ENCODE results near the gene DDAH1.

DNA sequence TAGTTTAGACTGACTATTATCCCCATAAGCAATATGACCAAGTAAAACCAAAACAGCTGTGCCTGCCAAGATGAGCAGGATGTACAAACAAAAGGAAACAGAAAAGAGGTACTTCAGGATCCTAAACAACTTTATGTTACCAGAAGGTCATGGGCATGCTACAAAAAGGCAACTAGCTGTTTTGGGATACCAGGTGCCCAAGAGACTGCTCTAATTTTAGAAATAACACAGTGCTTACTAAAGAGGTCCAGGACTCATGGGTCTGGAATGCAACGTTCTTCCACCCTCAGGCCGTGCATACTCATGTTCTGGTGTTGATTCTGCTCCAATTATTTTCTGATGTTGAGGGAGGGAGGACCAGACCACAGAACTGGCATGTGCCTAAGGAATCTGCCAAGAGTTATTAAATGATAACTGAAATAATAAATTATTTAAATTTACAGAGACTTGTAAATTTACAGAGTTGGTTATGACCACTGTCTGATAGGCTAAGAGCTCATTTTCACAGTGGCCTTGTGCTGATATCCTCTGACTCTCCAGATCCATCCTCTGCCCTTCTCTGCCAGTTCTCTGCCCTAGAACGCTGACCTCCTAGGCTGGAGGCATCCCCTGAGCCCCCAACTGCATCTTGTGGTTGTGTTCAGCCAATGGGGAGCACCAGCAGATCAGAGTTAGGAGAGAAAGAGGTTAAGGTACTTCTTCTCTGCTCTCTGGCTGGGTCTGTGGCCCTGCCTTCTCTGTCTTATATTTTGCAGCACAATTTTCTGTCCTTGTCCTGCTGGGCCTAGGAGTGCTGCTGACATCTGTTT lies 150.9 kb downstream of the DDAH1 start:
- TF ChIP-seq, protein P1, sequence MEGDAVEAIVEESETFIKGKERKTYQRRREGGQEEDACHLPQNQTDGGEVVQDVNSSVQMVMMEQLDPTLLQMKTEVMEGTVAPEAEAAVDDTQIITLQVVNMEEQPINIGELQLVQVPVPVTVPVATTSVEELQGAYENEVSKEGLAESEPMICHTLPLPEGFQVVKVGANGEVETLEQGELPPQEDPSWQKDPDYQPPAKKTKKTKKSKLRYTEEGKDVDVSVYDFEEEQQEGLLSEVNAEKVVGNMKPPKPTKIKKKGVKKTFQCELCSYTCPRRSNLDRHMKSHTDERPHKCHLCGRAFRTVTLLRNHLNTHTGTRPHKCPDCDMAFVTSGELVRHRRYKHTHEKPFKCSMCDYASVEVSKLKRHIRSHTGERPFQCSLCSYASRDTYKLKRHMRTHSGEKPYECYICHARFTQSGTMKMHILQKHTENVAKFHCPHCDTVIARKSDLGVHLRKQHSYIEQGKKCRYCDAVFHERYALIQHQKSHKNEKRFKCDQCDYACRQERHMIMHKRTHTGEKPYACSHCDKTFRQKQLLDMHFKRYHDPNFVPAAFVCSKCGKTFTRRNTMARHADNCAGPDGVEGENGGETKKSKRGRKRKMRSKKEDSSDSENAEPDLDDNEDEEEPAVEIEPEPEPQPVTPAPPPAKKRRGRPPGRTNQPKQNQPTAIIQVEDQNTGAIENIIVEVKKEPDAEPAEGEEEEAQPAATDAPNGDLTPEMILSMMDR (IDR thresholded peaks at IDR 0.05; ENCODE audit: low read depth, low read length, missing input control), result no peak
- no peak for TF ChIP-seq YY1 (IDR thresholded peaks at IDR 0.05)
- no peak for TF ChIP-seq REST (IDR thresholded peaks at IDR 0.05)
- no peak for TF ChIP-seq SP1 (IDR thresholded peaks at IDR 0.05)
- TF ChIP-seq ZBTB33 (IDR thresholded peaks at IDR 0.05), result no peak
- TF ChIP-seq TAF1 (conservative IDR thresholded peaks at IDR 0.05), result no peak
- no peak for TF ChIP-seq RAD21 (IDR thresholded peaks at IDR 0.05)
- TF ChIP-seq EGR1 (IDR thresholded peaks at IDR 0.05; ENCODE audit: low read depth in 2 of 2), result no peak
- TF ChIP-seq JUND (IDR thresholded peaks at IDR 0.05), result no peak
